Ovary (tissue), 9 donors: Measurements from ENCODE around the gene POU6F2. TPM values are rescaled to one million over a fixed set of nuclear protein-coding genes. Genes with fewer than 3 reads are reported as not detected.

Experiments
- DNase-seq, 5 donors: peaks; one replicate each; pipeline ENCODE4 v3.0.0-alpha.2; 2019 to 2020
- H3K27ac ChIP-seq, 2 donors: fragments of 200-600 bp; one replicate each; pipeline versions ENCODE4 v1.5.1 to v1.8.0; 2019 to 2022
- H3K27me3 ChIP-seq: fragments of 200-600 bp; one replicate; pipeline ENCODE4 v1.8.0; 2022
- H3K36me3 ChIP-seq: fragments of 200-600 bp; sonication (generic); one replicate; pipeline ENCODE4 v1.5.1; 2019
- H3K4me1 ChIP-seq: one replicate; pipeline ENCODE4 v1.8.1; 2013; ENCODE audit warnings: mild to moderate bottlenecking, moderate library complexity; ENCODE audit not compliant: insufficient read depth
- H3K4me3 ChIP-seq: fragments of 200-600 bp; sonication (generic); one replicate; pipeline ENCODE4 v1.5.1; 2017
- H3K9me3 ChIP-seq, 2 donors: fragments of 200-600 bp in 1 of 2; sonication (generic) in 1 of 2; one replicate each; pipeline versions ENCODE4 v1.5.1 to v1.8.1; 2013 to 2019; ENCODE audit warnings: mild to moderate bottlenecking in 1 of 2, moderate library complexity in 1 of 2
- CTCF ChIP-seq, 3 donors: fragments of 450-650 bp in 2 of 3; fragments of 200-600 bp in 1 of 3; IDR thresholded peaks; one replicate each; pipeline versions ENCODE4 v1.5.1 to v1.8.0; 2016 to 2022; ENCODE audit warnings: antibody characterized with exemption in 3 of 3, mild to moderate bottlenecking in 1 of 3
- EP300 ChIP-seq: sonication (generic); formaldehyde crosslinking; IDR thresholded peaks from one replicate; pipeline ENCODE4 v1.6.1; 2017; ENCODE audit warnings: antibody characterized with exemption
- POLR2A ChIP-seq: fragments of 450-650 bp; IDR thresholded peaks from one replicate; pipeline ENCODE4 v1.6.1; 2017; ENCODE audit warnings: antibody characterized with exemption, mild to moderate bottlenecking, moderate library complexity
- WGBS, 3 donors: extraction: QIAGEN DNeasy Blood & Tissue Kit in 1 of 3; methylation state at CpG; one replicate each; pipeline versions ENCODE4 v1.1.5 to v1.1.7; 2013 to 2017; 5-methylcytosine and 5-hydroxymethylcytosine counted together
- intact Hi-C, 4 donors: fragments of 100-400 bp; cut with DNase I; formaldehyde crosslinking; loops; one replicate each; pipeline versions ENCODE4 v1.11.0 to v1.15.1; 2022 to 2023
- polyA plus RNA-seq, 2 donors: library from polyadenylated mRNA; stranded (reverse); fragments of 200-250 nt in 1 of 2; fragments of 350-450 nt in 1 of 2; fragmentation: Illumina TruSeq in 1 of 2; extraction: RNeasy Lipid Tissue Mini Kit (QIAGEN cat#74804) in 1 of 2; gene quantifications; one replicate each; pipeline ENCODE4 v1.2.3, GENCODE V29; 2013 to 2014
- total RNA-seq, 7 donors: library from RNA; depleted of rRNA in 2 of 7; stranded (reverse); fragments of >200 nt in 2 of 7; fragmentation: NEBNext Ultra II Directional in 3 of 7; extraction: Animal tissue kit (Norgen Biotek cat#: 25700) in 3 of 7; gene quantifications; one replicate each; pipeline versions ENCODE4 v1.1.0 to v1.2.4, GENCODE V29; 2016 to 2023
- donor health status: DM: no; HTN: no; CAD: no; lungs with moderate emphysema.
- donor health status: DM: no; HTN: no; CAD: no.
- donor health status: Bipolar disorder and iron deficiency.
- donor health status: DM: yes; HTN: yes; CAD: no.
- donor health status: DM: no; HTN: no; CAD: no.
- donor health status: DM: yes; HTN: yes; CAD: no.

The POU6F2 gene
- total and polyA plus RNA-seq, 9 donors = 0.17 to 2.0 (median 0.61) TPM

- Histone ChIP-seq H3K27ac (no peak overlapping the region), H3K9me3 (no peaks in the 10 kb centered on the region), H3K4me1 (no peaks in the 10 kb centered on the region), H3K4me3 (no peak overlapping the region), H3K36me3 (no peaks in the 10 kb centered on the region), H3K27me3 (no peaks in the 10 kb centered on the region)
- 74 to 82% (median 77%) methylated on average over 5 of the region's 5 CpGs for WGBS, 3 donors
- intact Hi-C loops = no loop called here
- no peak for TF ChIP-seq POLR2A
- TF ChIP-seq CTCF (IDR thresholded peaks at IDR 0.05) = no peak
- no peak for DNase-seq
These were observed 218.3 kb downstream of the POU6F2 start for GRCh38 chr7:39195967-39196366.

GRCh38 chr7:39197831-39198230 lies 220.1 kb downstream of the POU6F2 start:
- intact Hi-C loops = no loop called here
- 66 to 84% (median 74%) methylated on average over 1 of the region's 1 CpG for WGBS, 3 donors
- Histone ChIP-seq H3K27ac (no peak overlapping the region), H3K4me3 (no peak overlapping the region), H3K4me1 (no peaks in the 10 kb centered on the region), H3K9me3 (no peaks in the 10 kb centered on the region), H3K27me3 (no peaks in the 10 kb centered on the region), H3K36me3 (no peaks in the 10 kb centered on the region)
- no peak for DNase-seq
- no peak for TF ChIP-seq CTCF (IDR thresholded peaks at IDR 0.05)
- TF ChIP-seq POLR2A = no peak
- TF ChIP-seq EP300 = no peak

- no peak overlapping the region for H3K27ac ChIP-seq
- no peak for DNase-seq
- intact Hi-C loops = no loop called here
- H3K4me3 ChIP-seq = no peak overlapping the region
- no peaks in the 10 kb centered on the region for H3K27me3 ChIP-seq
- no peak for TF ChIP-seq POLR2A
- TF ChIP-seq EP300 = no peak
- WGBS, 3 donors = 67 to 77% (median 72%) methylated on average over 2 of the region's 2 CpGs
- no peaks in the 10 kb centered on the region for H3K36me3 ChIP-seq
- H3K9me3 ChIP-seq = no peaks in the 10 kb centered on the region
- H3K4me1 ChIP-seq = no peaks in the 10 kb centered on the region
These were observed 220.8 kb downstream of the POU6F2 start for GRCh38 chr7:39198556-39198955.

- intact Hi-C loops = no loop called here
- no peaks in the 10 kb centered on the region for H3K9me3 ChIP-seq
- H3K4me1 ChIP-seq = no peaks in the 10 kb centered on the region
- DNase-seq = no peak
- no peak overlapping the region for H3K27ac ChIP-seq
- no peak overlapping the region for H3K4me3 ChIP-seq
- WGBS, 3 donors = 78 to 83% (median 82%) methylated on average over 4 of the region's 4 CpGs
- H3K27me3 ChIP-seq = no peaks in the 10 kb centered on the region
- no peaks in the 10 kb centered on the region for H3K36me3 ChIP-seq
- no peak for TF ChIP-seq POLR2A
- no peak for TF ChIP-seq CTCF (IDR thresholded peaks at IDR 0.05)
- no peak for TF ChIP-seq EP300
These were observed 221.3 kb downstream of the POU6F2 start for GRCh38 chr7:39199006-39199405.

- intact Hi-C loops = no loop called here
- Histone ChIP-seq H3K27ac (no peak overlapping the region), H3K4me1 (no peaks in the 10 kb centered on the region), H3K9me3 (no peaks in the 10 kb centered on the region), H3K36me3 (no peaks in the 10 kb centered on the region), H3K4me3 (no peak overlapping the region), H3K27me3 (no peaks in the 10 kb centered on the region)
- TF ChIP-seq EP300 (no peak), POLR2A (no peak), CTCF (IDR thresholded peaks at IDR 0.05) (no peak)
- DNase-seq = no peak
- 82 to 90% (median 82%) methylated on average over 5 of the region's 5 CpGs for WGBS, 3 donors
These were observed 222.2 kb downstream of the POU6F2 start for GRCh38 chr7:39199951-39200350.
